Neural progenitor cell (in vitro differentiated cells): ENCODE measurements around the gene MACROD1. TPM values are rescaled to one million over a fixed set of nuclear protein-coding genes. Genes with fewer than 3 reads are reported as not detected.

ENCODE experiments used
- DNase-seq: peaks from one replicate; pipeline ENCODE4 v3.0.0-alpha.2; 2016; ENCODE audit warnings: low spot score
- H2AFZ ChIP-seq: fragments of 200-600 bp; sonication (generic); replicated peaks from 2 replicates; pipeline ENCODE4 v1.6.1; 2016; ENCODE audit warnings: antibody characterized with exemption
- H3F3A ChIP-seq: fragments of 200-600 bp; sonication (generic); 2 replicates; pipeline ENCODE4 v1.6.1; 2016; ENCODE audit warnings: antibody characterized with exemption, low read depth
- H3K27ac ChIP-seq: fragments of 200-600 bp; sonication (generic); 2 replicates; pipeline ENCODE4 v1.5.1; 2016; ENCODE audit warnings: mild to moderate bottlenecking
- H3K27me3 ChIP-seq: fragments of 200-600 bp; sonication (generic); 2 replicates; pipeline ENCODE4 v1.6.1; 2016; ENCODE audit warnings: mild to moderate bottlenecking, moderate library complexity
- H3K36me3 ChIP-seq: fragments of 200-600 bp; sonication (generic); 2 replicates; pipeline ENCODE4 v1.5.1; 2016
- H3K4me1 ChIP-seq: fragments of 200-600 bp; sonication (generic); 2 replicates; pipeline ENCODE4 v1.6.1; 2016; ENCODE audit warnings: mixed run types
- H3K4me2 ChIP-seq: fragments of 200-600 bp; sonication (generic); 2 replicates; pipeline ENCODE4 v1.6.1; 2016
- H3K4me3 ChIP-seq: fragments of 200-600 bp; sonication (generic); 2 replicates; pipeline ENCODE4 v1.5.1; 2016
- H3K79me2 ChIP-seq: fragments of 200-600 bp; sonication (generic); 2 replicates; pipeline ENCODE4 v1.6.1; 2016; ENCODE audit warnings: low read depth
- H3K9ac ChIP-seq: fragments of 200-600 bp; sonication (generic); 2 replicates; pipeline ENCODE4 v1.6.1; 2016
- H3K9me3 ChIP-seq: fragments of 200-600 bp; sonication (generic); 2 replicates; pipeline ENCODE4 v1.5.1; 2016; ENCODE audit warnings: low read depth
- H4K20me1 ChIP-seq: fragments of 200-600 bp; sonication (generic); 2 replicates; pipeline ENCODE4 v1.6.1; 2016; ENCODE audit warnings: low read depth
- H3K27ac Mint-ChIP-seq: 3 replicates; pipeline ENCODE4 v1.8.0; 2021; ENCODE audit warnings: mixed read lengths
- H3K27me3 Mint-ChIP-seq: 2 replicates; pipeline ENCODE4 v1.8.0; 2022; ENCODE audit warnings: low read depth, mild to moderate bottlenecking, inconsistent platforms, moderate library complexity, mixed read lengths; ENCODE audit not compliant: insufficient read depth
- H3K36me3 Mint-ChIP-seq: 3 replicates; pipeline ENCODE4 v1.8.0; 2021; ENCODE audit warnings: mixed read lengths
- H3K4me1 Mint-ChIP-seq: 3 replicates; pipeline ENCODE4 v1.8.0; 2021; ENCODE audit warnings: mixed read lengths
- H3K4me3 Mint-ChIP-seq: 3 replicates; pipeline ENCODE4 v1.8.0; 2021; ENCODE audit warnings: mild to moderate bottlenecking, moderate library complexity, mixed read lengths
- H3K9me3 Mint-ChIP-seq: 3 replicates; pipeline ENCODE4 v1.8.0; 2020; ENCODE audit warnings: mixed read lengths
- EZH2 ChIP-seq: fragments of 200-600 bp; sonication (generic); IDR thresholded peaks from 2 replicates; pipeline ENCODE4 v1.6.1; 2017; ENCODE audit warnings: antibody characterized with exemption, mild to moderate bottlenecking, moderate library complexity
- EZH2phosphoT487 ChIP-seq: fragments of 200-600 bp; sonication (generic); IDR thresholded peaks from 2 replicates; pipeline ENCODE4 v1.6.1; 2017; ENCODE audit warnings: antibody characterized with exemption
- total RNA-seq: library from RNA; depleted of rRNA; stranded (reverse); fragments of >200 nt; gene quantifications from 2 replicates; pipeline ENCODE4 v1.2.3, GENCODE V29; 2015; ENCODE audit warnings: low replicate concordance
- TF ChIP-seq, protein P1 (sequence below): fragments of 200-600 bp; sonication (generic); IDR thresholded peaks from 2 replicates; pipeline ENCODE4 v1.5.1; 2017; ENCODE audit warnings: antibody characterized with exemption, mild to moderate bottlenecking

The MACROD1 gene
- total RNA-seq, 1 donor from 2014 or later: 11.9 TPM

DNA sequence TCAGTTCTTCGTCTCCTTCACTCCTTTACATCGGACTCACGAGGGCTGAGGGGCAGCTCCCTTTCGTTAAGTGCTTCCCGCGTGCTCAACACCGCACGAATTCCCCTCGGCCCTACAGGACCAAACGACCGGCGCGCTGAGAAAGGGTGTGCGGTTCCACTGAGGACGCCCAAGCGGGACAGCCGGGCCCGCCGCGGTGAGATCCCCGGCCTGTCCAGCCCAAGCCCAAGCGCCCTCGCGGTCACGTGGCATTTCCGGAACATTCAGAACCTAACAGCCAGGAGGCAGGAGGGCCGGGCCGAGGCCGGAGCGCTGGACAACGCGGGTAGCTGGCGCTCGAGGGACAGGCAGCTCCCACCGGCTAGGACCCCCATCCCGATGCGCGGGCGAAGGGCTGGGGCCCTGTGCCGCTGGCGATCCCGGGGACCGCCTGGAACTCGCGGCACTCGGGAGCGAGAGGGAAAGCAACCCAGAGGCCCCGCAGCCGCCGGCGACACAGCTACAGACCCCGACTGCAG is 19.3 kb upstream of the MACROD1 start:
- peaks cover 29% of the 10 kb centered on the region for H3K79me2 ChIP-seq
- H3K4me3 Mint-ChIP-seq: peak overlapping the region; percentile 99

DNA sequence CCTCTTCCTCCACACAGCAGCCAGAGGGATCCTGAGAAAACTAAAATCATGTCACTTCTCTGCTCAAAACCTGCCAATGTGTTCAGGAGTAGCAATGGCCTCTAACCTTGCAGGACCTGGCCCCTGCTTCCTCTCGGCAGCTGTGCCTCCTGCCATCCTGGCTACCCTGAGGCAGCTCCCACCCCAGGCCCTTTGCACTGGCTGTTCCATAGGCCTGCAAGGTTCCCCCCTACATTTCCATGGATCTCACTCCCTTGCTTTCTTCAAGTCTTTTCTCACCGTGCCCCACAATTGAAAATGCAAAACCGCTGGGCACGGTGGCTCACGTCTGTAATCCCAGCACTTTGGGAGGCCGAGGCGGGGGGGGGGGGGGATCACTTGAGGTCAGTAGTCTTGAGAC is 18.0 kb upstream of the MACROD1 start:
- no peak for DNase-seq
- Mint-ChIP-seq H3K4me3 (peak overlapping the region; percentile 99), H3K36me3 (peaks cover 6% of the 10 kb centered on the region), H3K27me3 (peaks cover 11% of the 10 kb centered on the region), H3K9me3 (peaks cover 3% of the 10 kb centered on the region), H3K27ac (no peak overlapping the region), H3K4me1 (peaks cover 38% of the 10 kb centered on the region)
- Histone ChIP-seq H3K4me2 (peak overlapping the region; percentile 86), H2AFZ (no peak overlapping the region), H3K27ac (no peak overlapping the region), H3K9ac (no peak overlapping the region), H3K79me2 (peaks cover 29% of the 10 kb centered on the region), H3F3A (peaks cover 33% of the 10 kb centered on the region), H3K9me3 (no peaks in the 10 kb centered on the region), H3K4me1 (peaks cover 9% of the 10 kb centered on the region), H3K27me3 (no peaks in the 10 kb centered on the region), H4K20me1 (peaks cover 19% of the 10 kb centered on the region), H3K4me3 (no peak overlapping the region), H3K36me3 (no peaks in the 10 kb centered on the region)
- TF ChIP-seq, protein P1, sequence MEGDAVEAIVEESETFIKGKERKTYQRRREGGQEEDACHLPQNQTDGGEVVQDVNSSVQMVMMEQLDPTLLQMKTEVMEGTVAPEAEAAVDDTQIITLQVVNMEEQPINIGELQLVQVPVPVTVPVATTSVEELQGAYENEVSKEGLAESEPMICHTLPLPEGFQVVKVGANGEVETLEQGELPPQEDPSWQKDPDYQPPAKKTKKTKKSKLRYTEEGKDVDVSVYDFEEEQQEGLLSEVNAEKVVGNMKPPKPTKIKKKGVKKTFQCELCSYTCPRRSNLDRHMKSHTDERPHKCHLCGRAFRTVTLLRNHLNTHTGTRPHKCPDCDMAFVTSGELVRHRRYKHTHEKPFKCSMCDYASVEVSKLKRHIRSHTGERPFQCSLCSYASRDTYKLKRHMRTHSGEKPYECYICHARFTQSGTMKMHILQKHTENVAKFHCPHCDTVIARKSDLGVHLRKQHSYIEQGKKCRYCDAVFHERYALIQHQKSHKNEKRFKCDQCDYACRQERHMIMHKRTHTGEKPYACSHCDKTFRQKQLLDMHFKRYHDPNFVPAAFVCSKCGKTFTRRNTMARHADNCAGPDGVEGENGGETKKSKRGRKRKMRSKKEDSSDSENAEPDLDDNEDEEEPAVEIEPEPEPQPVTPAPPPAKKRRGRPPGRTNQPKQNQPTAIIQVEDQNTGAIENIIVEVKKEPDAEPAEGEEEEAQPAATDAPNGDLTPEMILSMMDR: no peak
- TF ChIP-seq EZH2phosphoT487 (no peak), EZH2 (no peak)

More for the DNA sequence above, 19.3 kb upstream of the MACROD1 start:
- Histone ChIP-seq H3K9me3 (no peaks in the 10 kb centered on the region), H3F3A (peaks cover 33% of the 10 kb centered on the region), H4K20me1 (peaks cover 19% of the 10 kb centered on the region), H3K4me1 (peaks cover 9% of the 10 kb centered on the region), H3K27ac (peak overlapping the region; percentile 84), H3K4me2 (peak overlapping the region; percentile 86), H3K4me3 (peak overlapping the region; percentile 62), H3K9ac (peak overlapping the region; percentile 63), H3K27me3 (no peaks in the 10 kb centered on the region), H3K36me3 (no peaks in the 10 kb centered on the region), H2AFZ (no peak overlapping the region)
- Mint-ChIP-seq H3K27me3 (peaks cover 11% of the 10 kb centered on the region), H3K4me1 (peaks cover 42% of the 10 kb centered on the region), H3K27ac (peak overlapping the region; percentile 98), H3K9me3 (peaks cover 3% of the 10 kb centered on the region), H3K36me3 (peaks cover 9% of the 10 kb centered on the region)
- TF ChIP-seq EZH2phosphoT487 (no peak), EZH2 (no peak)
- TF ChIP-seq, protein P1: peak; percentile 15
- no peak for DNase-seq

DNA sequence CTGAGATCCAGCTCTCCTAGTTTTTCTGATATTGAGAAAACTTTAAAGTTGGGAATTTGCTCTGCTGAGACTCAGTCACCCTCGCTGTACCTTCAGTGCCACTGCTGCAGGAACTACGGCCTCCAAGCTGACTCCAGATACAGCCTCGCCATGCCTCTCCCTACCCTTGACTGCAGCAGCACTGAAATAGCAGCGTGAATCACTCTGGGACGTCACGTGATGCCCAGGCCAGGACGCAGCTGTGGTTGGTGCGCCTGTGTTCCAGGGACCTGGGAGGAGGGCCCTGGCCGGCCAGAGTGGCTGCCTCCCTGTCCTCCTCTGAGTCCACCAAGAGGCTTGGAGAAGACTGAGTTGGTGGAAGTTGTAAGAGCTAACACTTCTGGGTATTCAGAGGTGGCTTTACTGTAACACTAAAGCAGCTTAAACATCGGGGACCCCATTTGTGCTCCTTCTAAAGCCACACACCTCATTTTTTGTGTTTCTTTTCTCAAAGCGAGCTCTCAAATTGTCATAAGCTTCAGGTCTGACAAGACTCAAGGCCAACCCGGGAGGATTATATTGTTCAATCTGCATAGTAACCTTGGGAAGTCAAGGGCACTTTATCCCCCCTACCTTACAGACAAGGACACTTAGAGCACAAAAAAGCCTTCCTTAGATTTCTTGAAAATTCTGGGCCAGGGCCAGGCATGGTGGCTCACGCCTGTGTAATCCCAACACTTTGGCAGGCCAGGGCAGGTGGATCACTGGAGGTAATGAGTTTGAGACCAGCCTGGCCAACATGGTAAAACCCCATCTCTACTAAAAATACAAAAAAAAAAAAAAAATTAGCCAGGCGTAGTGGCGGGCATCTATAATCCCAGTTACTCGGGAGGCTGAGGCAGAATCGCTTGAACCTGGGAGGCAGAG is 15.8 kb upstream of the MACROD1 start:
- Histone ChIP-seq H3K9me3 (no peaks in the 10 kb centered on the region), H3K27ac (no peak overlapping the region), H4K20me1 (peaks cover 19% of the 10 kb centered on the region), H3K27me3 (no peaks in the 10 kb centered on the region), H3K4me2 (peak overlapping the region; percentile 9), H2AFZ (no peak overlapping the region), H3K4me1 (peaks cover 9% of the 10 kb centered on the region), H3F3A (peaks cover 33% of the 10 kb centered on the region), H3K36me3 (no peaks in the 10 kb centered on the region), H3K9ac (no peak overlapping the region), H3K79me2 (peaks cover 29% of the 10 kb centered on the region), H3K4me3 (no peak overlapping the region)
- peaks cover 3% of the 10 kb centered on the region for H3K9me3 Mint-ChIP-seq
- peaks cover 39% of the 10 kb centered on the region for H3K4me1 Mint-ChIP-seq
- peak; percentile 74 for DNase-seq
- no peak for TF ChIP-seq EZH2
- TF ChIP-seq, protein P1: no peak
- TF ChIP-seq EZH2phosphoT487: no peak
- peak overlapping the region; percentile 46 for H3K4me3 Mint-ChIP-seq
- peak overlapping the region; percentile 40 for H3K27ac Mint-ChIP-seq
- peaks cover 7% of the 10 kb centered on the region for H3K36me3 Mint-ChIP-seq
- peaks cover 15% of the 10 kb centered on the region for H3K27me3 Mint-ChIP-seq
